Stimulated activated CD4-positive, alpha-beta T cell treated with anti-CD3 and anti-CD28 coated beads, TNF-alpha, amount 100 ng/mL, for 4 hours (primary cell): ENCODE measurements around the gene UTRN.

Experiments
- DNase-seq, 3 experiments: peaks; one replicate each; pipeline ENCODE4 v3.0.0-alpha.2; 2020; ENCODE audit warnings: low read depth in 3 of 3

The UTRN gene

DNA sequence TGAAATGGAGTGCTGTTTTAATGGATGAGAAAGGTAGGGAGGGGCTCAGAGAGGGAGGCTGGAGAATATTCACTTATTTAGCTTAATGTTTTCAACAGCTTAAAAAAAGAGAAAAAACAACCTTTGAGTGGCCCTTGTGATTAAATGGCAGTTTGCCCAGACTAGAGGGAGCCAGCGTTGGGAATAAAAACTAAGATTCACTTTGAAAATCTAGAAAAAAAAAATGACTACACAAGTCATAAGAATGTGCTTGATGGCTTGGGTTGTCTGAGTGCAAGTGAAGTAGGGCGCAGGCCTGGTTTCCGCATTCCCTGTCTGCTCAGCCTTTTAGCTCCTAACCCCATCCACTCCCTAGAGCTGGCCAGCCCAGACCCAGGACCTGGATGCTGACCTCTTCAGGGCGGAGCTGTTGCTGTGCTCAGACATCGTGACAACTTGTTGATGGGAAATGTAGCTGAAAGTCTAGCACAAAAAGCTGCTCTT is 28.9 kb downstream of the UTRN start:
- no peak for DNase-seq

DNA sequence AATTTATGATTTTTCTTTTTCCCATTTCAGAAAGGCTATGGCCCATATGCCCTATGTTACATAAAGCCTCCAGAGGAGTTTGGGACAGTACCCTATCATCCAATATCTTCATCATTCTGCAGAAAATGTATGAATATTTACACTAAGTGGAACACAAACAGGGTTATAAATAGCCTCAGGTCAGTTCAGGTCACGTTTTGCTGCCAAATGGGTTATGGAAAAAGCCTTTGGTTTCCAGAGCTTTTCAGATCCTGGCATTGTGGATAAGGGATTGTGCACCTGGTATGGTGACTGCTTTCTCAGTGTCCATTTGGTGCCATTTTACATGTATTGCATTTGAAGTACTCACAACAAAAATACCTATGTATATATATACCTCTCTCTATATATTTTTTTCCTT is 29.4 kb downstream of the UTRN start:
- DNase-seq = no peak

DNA sequence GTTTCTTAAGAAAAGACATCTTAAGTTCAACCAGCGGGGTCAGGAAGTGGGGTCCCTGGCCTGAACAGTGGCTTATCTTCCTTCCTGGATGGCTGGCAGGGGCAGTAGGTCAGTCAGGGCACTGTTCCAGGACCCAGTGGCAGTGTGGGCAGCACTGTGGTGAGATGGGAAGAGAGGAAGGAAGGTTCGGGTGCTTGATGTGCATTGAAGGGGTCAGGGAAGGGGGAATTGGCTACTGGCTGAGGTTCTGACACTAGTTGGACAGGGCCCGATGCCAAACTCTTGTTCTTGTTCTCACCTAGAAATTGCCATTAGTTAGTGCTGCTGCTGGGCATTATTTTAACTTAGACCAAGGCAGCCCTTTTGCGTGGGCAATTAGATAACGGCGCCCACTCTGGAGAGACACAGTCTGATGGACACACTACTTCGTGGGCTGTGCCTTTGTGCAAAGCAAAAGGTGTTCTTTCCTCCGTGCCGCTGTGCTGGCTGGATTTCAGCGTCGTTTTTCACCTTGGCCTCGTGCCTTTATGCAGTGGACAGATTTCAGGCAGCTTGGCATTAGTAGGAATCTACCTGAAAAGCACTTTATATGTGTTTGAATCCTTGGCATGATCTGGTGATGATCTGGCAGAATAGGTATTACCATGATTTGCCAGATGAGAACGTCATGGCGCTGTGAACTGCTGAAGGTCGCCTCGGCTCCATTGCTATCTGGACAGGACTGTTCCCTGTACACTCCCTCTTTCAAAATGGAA is 30.3 kb downstream of the UTRN start:
- DNase-seq = no peak

DNA sequence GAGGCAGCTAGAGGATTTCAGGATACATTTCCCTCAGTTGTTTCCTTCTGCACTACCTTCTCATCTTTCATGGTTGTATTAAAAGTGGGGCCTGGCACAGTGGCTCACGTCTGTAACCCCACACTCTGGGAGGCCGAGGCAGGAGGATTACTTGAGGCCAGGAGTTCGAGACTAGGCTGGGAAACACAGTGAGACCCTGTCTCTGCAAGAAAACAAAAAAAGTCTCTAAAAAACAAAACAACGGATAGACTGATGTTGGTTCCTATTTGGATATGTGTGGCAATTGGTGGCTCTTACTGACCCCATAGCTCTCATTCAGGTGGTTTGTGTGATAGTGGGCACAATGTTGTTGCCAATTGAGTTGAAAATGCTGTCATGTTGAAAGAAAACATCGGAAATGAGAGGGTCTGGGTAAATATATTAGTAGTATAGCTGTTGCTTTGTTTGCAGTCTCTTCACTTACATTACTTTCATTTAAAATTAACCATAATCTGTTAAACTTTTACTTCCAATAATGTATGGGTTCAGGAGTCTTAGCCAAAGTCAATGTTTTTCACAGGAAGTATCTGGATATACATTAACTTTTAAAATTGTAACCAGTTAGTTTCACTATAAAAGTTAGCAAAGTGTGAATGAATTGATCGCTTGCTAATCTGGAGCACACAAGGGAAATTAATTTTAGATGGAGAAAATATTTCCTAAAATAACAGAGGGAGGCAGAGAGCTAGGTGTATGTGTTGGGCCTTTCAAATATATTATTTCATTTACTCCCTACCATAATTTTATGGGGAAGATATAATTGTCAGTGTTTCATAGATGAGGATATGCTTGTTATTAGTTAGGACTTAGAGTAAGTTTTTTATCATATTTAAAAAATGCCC is 31.1 kb downstream of the UTRN start:
- DNase-seq = no peak

DNA sequence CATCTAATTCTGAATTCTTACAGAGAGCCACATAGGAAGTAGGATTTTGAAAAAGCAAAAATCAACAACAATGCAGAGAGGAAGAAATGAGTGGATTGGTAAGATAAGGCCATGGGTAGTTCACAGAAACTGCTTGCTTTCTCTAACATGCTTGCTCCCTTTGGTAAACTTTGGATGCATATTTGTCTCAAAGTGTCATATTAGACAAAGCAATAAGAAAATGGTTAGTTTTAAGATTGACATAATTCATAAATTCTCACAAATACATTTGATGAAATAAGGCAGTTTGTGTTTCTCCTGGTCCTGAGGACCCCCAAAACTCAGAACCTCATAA is 31.7 kb downstream of the UTRN start:
- DNase-seq = no peak

DNA sequence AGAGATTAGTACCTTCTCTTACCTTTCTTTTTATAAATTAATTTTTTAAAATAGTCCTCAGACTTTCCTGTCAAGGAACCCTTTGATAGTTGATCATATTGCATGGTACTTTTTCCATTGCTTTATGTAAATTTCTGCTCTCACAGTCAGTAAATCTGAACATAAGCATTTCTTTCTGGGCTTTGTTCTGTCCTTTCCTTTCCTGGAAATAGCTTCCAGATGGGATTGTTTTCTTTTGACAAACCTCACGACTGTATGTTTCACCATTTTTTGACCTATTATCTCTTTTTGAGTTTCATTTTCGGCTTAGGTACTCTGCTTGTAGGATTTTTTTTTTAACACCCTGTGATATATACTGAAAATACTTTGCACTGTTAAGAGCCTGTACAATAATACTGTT is 32.6 kb downstream of the UTRN start:
- DNase-seq = no peak

DNA sequence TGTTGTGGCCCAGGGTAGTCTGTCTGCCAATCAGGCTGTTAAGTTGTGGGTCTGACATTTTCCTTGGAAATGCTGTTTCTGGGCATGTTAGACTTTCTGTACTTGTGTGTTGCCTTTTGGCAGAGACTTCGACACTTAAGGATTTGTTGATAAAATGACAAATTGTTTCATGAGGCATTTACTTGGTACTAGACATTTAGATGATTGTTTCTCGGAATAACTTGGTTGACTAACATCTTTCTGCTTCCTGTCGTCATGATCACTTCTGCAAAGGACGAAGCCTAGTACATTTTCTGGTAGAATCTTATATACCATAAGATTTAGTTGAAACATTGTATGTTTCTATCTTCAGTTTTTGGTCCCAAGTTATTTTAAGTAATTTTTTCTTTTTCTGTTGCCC is 34.1 kb downstream of the UTRN start:
- DNase-seq = no peak

DNA sequence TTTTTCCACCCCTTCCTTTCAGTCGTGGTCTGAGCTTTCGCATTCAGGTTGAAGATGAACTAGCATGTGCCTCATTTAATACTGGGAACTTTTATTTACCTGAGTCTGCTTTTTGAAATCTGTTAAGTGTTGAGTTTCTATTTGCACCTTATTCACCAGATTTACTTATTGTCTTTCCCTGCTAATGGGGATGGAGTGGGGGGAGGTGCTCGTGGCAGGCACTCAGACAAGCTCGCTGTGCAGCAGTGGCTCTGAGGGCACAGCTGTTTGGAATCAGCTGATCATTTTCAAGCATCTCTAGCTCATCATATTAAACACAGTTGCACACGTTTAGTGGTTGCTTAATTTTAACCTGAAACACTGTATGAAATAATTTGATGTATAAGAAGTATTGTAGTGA is 35.6 kb downstream of the UTRN start:
- DNase-seq = no peak

DNA sequence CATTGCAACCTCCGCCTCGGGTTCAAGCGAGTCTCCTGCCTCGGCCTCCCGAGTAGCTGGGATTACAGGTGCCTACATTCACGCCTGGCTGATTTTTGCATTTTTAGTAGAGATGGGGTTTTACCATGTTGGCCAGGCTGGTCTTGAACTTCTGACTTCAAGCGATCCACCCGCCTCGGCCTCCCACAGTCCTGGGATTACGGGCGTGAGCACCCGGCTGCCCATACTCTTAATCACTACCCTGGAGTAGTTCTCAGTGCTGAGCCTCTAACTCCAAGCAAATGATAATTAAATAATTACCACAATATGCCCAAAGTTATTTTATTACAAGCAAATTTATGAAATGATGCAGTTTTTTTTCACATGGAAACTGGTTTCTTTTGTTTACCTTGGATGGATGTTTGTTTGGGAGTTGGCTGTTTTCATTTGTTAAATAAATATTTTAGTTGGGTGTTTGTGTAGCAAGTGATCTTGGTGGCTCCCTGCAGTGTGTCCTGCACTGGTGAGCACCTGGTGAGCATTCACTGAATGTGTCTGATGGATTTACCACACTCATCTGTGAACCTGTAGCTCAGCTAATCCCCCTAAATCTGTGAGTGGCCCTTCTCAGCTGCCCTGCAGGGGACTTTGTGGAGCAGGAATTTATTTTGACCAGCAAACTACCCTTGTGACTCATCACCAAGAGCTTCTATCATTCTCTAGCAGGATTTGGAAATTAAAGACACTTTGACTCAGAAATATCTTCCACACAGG is 36.9 kb downstream of the UTRN start:
- no peak for DNase-seq

DNA sequence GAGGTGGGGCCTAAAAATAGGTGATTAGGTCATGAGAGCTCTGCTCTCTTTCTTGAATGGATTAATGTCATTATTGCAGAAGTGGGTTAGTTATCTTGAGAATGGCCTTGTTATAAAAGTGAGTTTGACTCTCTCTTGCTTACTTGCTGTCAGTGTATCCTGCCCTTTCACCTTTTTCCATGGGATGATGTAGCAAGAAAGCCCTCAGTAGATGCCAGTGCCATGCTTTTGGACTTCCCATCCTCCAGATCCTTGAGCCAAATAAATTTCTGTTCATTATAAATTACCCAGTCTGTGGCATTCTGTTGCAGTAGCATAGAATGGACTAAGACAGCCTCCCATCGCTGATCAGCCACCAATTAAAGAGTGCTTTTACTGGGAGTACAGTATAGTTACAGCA is 40.1 kb downstream of the UTRN start:
- DNase-seq = no peak

DNA sequence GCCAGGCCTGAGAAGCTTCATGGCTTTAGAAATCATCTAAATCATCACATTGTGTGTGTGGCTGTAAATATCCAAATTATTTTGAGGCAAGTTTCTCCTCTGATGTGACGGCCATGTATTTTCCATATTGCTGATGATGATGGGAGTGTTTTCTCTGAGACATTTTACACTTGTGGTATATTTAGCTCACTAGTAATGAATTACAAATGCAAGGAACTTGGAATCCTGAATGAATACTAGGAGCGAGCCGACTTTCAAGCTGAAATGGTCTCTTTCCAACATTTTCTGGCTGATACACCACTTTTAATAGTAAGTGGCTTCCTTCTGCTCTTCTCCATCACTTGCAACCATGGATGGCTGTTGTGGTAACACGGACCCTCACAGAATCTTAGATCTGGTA is 41.3 kb downstream of the UTRN start:
- DNase-seq = no peak

DNA sequence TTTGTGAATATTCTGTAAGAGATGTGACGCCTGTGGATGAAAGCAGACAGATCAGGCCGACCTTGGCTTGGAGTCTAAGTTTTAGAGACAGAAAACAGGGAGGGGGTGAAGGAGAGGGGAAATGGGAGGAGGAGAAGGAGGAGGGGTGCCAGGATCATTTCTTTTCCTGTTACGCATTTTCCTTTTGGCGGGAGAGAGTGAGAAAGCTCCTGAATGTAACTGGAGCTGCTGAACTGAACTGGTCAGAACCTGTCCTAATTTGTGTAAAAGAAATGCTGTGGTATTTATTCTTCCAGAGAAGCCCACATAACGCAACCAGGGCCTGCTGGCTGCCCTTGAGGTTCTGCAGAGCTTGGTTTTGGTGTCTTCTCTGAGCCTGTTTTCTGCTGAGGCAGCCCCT is 41.9 kb downstream of the UTRN start:
- DNase-seq = no peak

DNA sequence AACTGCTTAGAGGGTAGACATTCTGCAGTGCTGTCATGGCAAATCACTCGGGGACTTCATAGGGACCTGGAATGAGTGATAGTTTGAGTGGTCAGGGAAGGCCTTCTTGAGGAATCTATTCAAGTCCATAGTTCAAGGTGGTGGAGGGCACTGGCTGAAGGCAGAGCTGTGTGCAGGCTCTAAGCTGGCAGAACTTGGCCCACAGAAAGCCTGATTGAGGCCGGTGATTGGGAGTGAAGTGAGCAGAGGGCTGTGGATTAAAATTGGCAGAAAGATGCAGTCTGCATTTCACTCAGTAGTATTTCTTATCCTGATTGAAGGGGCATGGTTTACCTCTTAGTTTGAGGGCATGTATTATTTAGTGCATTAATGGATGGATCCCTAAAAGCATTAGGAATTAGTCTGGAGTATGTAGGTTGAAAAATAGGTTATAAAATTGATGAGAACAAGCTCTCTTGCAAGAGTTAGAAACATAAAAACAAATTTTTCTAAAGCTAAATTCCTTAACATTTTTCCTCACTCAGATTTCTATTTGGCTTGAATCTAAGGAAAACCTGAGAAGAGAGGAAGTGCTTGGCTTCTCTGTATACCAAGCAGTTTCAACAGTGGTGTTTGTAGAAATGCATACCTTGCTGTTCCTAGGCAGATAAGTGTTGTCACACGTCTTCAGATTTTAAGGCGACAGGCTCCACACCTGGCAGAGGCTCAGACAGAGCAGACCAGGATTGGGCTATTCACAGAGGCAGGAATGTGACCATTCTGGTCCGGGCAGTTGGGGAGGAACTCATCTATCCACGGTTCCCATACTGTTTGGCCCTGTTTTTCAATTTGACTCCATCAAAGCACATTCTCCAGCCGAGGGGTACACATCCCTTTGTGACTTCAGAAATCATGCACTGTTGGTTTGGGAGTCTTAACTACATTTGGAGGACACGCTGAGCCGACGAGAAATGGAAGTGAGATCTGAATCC is 45.2 kb downstream of the UTRN start:
- no peak for DNase-seq

DNA sequence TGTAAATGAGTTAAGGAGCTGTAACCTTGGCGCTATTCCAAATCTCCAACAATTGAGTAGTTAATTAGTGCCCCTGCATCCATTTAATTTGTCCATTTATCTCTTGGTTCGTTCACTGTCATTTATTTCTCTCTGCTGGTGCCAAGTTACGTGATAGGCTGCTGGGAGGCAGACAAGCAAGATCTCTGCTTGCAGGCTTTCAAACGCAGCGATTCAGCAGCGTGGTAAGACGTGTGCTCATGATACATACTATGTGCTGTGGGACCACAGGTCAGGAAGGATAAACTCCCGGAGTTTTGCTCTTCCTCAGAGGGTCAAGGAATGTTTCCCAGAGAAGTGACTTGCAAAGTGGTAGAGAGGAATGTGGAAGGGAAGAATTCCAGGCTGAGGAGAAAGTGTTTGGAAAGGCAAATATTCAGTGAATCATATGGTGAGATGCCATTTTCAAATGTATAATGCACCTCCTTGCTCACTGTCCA is 46.4 kb downstream of the UTRN start:
- no peak for DNase-seq

DNA sequence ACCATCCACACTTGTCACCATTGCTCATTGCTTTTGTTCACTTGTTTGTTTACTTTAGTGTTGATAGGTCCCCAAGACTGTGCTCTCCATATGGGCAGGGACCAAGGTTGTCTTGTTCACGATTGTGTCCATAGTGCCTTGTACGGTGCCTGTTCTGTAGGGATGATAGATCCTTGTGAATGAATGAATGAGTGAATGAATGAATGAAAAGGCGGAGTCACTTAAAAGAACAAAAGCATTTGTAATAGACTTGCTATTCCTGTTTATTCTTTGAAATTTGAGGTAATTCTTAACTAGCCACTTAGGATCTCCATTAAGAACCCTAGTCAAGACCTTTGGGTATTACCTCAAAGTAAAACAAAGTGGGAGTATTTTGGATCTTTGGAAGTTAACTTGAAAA is 47.0 kb downstream of the UTRN start:
- no peak for DNase-seq

DNA sequence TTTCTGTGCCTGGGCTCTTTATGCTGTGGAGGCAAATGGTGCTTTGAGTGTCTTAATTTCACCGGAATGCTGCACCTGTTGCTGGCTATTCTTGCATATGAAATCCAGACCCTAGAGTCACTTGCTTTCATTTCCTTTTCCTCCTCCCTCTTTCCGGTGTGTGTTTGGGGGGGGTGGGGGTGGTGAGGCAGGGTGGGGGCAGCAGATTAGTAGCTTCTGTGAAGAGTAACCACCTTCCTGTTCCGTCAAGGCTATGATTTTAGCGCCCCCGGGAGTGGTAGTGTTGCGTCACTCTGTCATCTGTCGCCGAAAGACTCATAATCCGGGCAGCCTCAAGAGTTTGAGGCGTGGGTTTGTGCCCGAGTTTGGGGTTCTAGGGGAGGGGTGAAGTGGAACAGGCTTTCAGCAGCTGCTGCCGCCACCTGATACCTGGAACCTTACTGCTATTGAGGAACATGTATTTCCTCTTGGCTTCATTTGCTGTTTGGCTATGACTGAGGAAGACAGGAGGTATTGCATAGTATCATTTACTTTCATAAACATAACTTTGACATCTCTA is 49.1 kb downstream of the UTRN start:
- DNase-seq = peak in 2 of 3 experiments; percentile 59 to 61
